Retinal pigment epithelial cell (primary cell): ENCODE data around the gene NPC1L1.

Experiments used
- DNase-seq: peaks from one replicate; pipeline ENCODE4 v3.0.0-alpha.2; 2010; ENCODE audit warnings: low read depth
- H3K4me3 ChIP-seq: 2 replicates; pipeline ENCODE4 v1.5.1; 2011; ENCODE audit warnings: mild to moderate bottlenecking, low read length, control low read depth, moderate library complexity
- TF ChIP-seq, protein P1 (sequence below): conservative IDR thresholded peaks from 2 replicates; pipeline ENCODE4 v1.5.1; 2011; ENCODE audit warnings: low read depth, low read length, control low read depth, inconsistent platforms

Gene NPC1L1, protein sequence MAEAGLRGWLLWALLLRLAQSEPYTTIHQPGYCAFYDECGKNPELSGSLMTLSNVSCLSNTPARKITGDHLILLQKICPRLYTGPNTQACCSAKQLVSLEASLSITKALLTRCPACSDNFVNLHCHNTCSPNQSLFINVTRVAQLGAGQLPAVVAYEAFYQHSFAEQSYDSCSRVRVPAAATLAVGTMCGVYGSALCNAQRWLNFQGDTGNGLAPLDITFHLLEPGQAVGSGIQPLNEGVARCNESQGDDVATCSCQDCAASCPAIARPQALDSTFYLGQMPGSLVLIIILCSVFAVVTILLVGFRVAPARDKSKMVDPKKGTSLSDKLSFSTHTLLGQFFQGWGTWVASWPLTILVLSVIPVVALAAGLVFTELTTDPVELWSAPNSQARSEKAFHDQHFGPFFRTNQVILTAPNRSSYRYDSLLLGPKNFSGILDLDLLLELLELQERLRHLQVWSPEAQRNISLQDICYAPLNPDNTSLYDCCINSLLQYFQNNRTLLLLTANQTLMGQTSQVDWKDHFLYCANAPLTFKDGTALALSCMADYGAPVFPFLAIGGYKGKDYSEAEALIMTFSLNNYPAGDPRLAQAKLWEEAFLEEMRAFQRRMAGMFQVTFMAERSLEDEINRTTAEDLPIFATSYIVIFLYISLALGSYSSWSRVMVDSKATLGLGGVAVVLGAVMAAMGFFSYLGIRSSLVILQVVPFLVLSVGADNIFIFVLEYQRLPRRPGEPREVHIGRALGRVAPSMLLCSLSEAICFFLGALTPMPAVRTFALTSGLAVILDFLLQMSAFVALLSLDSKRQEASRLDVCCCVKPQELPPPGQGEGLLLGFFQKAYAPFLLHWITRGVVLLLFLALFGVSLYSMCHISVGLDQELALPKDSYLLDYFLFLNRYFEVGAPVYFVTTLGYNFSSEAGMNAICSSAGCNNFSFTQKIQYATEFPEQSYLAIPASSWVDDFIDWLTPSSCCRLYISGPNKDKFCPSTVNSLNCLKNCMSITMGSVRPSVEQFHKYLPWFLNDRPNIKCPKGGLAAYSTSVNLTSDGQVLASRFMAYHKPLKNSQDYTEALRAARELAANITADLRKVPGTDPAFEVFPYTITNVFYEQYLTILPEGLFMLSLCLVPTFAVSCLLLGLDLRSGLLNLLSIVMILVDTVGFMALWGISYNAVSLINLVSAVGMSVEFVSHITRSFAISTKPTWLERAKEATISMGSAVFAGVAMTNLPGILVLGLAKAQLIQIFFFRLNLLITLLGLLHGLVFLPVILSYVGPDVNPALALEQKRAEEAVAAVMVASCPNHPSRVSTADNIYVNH (N-terminal part only)

DNA sequence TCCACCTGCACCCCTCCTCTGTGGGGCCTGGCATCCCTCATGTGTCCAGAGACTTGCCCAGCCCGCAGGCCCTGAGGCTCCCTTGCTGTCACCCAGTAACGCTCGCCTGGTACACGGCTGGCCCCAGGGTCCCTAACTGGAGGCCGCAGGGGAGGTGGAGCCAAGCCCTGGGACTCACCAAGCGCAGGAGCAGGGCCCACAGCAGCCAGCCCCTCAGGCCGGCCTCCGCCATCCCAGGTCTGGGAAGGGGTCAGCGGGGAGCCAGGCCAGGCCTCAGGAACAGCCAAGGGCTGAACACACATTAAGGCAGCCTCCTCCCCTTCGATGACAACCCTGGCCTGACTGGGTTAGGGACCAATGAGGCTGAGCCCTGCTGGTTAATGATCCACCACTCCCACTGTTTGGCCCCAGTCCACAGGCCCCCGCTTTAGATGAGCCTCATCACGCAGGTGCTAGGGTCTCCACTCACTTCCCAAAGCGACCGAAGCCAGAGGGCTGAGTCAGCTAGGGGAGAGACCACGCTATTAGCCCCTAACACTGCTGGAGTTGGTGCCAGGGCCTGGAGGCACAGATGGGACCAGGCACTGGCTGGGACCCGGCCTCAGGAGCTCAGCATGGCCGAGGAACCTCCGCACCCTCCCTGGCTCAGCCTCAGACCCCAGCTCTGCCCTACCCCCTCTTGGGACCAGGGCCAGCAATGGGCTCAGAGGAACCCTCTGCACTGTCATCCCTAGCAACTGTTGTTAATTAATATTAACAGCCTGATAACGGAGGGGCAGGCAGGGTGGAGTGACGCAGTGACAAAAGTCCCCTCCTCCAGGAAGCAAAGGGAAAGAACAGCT, at the start of gene NPC1L1:
Gene NPC1L1, minus strand, starts transcription at position 303 of the 842 bp plus-strand sequence. Its CDS starts 71 bp downstream, at position 232.
- no peak within 1 kb of the TSS for H3K4me3 ChIP-seq
- TF ChIP-seq, protein P1, sequence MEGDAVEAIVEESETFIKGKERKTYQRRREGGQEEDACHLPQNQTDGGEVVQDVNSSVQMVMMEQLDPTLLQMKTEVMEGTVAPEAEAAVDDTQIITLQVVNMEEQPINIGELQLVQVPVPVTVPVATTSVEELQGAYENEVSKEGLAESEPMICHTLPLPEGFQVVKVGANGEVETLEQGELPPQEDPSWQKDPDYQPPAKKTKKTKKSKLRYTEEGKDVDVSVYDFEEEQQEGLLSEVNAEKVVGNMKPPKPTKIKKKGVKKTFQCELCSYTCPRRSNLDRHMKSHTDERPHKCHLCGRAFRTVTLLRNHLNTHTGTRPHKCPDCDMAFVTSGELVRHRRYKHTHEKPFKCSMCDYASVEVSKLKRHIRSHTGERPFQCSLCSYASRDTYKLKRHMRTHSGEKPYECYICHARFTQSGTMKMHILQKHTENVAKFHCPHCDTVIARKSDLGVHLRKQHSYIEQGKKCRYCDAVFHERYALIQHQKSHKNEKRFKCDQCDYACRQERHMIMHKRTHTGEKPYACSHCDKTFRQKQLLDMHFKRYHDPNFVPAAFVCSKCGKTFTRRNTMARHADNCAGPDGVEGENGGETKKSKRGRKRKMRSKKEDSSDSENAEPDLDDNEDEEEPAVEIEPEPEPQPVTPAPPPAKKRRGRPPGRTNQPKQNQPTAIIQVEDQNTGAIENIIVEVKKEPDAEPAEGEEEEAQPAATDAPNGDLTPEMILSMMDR = no peak
- DNase-seq = no peak

DNA sequence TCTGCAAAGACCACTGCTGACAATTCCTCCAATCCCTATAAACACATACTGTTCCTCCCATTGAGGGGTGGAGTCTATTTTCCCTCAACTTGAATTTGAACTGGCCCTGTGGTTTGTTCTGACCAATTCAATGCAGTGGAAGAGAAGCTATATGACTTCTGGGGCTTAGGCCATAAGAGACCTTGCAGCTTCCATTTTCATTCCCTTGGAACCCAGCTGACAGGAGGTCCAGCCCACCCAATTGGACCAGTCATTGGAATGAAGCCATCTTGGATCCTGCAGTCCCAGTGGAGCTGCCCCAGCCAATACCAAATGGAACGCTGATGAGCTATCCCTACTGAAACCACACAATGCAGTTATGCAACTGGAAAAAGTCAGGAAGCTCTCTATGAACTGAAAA, 49.8 kb upstream of the NPC1L1 start:
- DNase-seq = no peak
- H3K4me3 ChIP-seq = no peak overlapping the region
- TF ChIP-seq, protein P1 = no peak

DNA sequence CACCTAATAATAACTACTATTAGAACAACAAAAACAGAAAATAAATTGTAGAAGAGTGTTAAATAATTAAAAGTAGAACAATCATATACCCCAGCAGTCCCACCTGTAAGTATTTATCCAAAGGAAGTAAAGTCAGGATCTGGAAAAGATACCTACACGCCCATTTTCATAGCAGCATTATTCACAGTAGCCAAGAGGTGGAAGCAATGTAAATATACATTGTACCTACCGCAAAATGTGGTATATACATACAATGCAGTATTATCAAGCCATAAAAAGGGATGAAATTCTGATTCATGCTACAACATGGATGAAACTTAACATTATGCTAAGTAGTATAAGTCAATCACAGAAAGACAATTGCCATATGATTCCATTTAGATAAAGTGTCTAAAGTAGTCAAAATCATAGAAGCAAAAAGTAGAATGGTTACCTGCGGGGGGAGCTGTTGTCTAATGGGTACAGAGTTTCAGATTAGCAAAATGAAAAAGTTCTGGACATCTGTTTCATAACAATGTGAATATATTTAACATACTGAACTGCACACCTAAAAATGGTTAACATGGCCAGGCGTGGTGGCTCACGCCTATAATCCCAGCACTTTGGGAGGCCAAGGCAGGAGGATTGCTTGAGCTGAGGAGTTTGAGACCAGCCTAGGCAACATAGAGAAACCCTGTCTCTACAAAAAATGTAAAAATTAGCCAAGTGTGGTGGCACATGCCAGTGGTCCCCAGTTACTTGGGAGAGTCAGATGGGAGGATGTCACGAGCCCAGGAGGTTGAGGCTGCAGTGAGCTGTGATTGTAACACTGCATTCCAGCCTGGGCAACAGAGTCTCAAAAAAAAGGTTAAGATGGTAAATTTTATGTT, 46.9 kb upstream of the NPC1L1 start:
- TF ChIP-seq, protein P1 = peak; percentile 64
- no peak overlapping the region for H3K4me3 ChIP-seq
- no peak for DNase-seq

DNA sequence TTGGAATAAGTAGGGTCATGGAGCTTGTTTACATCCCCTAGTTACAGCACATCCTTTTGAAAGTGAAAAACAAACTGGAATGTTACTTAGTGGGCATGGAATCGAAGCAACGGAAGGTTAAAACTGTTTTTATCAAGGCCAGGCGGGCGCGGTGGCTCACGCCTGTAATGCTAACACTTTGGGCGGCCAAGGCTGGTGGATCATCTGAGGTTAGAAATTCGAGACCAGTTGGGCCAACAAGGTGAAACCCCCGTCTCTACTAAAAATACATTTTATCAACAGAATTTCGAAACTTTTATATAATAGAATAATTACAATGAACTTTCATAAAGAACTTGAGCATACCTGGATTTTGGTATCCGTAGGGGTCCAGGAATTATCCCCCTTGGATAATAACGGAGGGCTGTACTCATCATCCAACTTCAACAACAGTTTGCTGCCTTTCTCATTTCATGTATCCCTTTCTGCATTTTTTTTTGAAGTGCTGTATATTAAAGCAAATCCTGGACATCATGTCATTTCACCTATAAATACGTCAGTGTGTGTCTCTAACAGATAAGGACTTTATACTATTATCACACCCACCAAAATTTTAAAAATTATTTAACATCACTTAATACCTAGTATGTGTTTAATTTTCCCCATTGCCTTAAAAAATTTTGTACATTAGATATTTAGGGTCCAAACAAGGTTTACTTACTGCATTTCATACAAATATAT, 42.2 kb upstream of the NPC1L1 start:
- peak overlapping the region; percentile 57 for H3K4me3 ChIP-seq
- no peak for DNase-seq
- TF ChIP-seq, protein P1 = no peak

DNA sequence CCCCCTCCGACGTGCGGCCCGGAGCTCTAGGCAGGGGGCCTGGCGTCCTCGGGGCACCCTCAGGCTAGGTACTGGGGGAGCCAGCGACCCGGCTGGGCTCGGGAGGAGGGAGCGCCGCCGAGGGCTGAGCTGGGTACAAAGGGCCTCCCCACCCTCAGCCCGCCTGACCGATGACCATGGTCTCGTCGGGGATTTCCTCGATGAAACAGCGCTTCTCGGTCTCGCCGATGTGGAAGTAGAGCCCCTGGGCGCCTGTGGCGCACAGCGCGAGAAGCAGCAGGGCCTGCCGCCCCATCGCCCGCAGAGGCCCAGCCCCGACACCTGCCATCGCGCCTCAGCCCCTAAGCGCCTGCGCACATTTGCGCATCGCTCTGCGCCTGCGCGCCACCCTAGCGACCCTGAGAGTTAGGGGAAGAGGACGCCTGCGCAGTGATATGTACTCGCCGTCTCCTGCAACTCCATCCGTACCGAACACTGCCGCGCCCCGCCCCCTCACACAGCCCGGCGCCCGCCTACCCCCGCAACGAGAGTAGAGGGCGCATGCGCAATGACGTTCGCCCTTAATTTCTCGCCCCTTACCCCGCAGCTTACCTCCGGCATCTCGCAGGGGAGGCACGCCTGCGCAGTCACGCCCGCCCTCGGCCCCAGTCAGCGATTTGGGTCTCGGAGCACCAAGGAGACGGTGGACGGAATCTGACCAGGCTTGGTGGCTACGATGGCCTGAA, 40.9 kb upstream of the NPC1L1 start, which contains the start of gene TMED4:
Gene TMED4, minus strand, starts transcription at position 353 of the 725 bp plus-strand sequence. Its CDS starts 25 bp downstream, at position 328.
- H3K4me3 ChIP-seq = peak within 1 kb of the TSS; percentile 81
- peak; percentile 92 for DNase-seq

More for the DNA sequence above, 40.9 kb upstream of the NPC1L1 start, which contains the start of gene TMED4:
- TF ChIP-seq, protein P1 = no peak
